ENCODE results near the gene CCDC92B. TPM values are rescaled to one million over a fixed set of nuclear protein-coding genes. Genes with fewer than 3 reads are reported as not detected.

The CCDC92B gene
- total and polyA plus RNA-seq, 2 of the 4 experiments (the other 2 are of a cell fraction) = not detected

DNA sequence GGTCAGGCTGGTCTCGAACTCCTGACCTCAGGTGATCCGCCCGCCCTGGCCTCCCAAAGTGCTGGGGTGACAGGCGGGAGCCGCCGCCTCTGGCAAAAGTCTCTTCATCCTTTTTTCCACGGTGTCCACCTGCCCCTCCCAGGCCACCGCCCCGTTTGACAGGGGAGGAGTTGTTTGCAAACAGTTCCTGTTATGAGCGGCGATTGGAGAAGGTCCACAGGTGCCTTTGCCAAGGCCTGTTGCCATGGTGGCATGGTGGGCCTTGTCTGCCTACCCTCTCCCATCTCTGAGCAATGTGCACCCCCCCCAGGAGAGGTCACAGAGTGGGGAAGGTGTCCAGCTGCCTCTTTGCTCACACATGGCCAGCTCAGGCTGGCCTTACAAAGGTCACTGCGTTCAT is 30.8 kb upstream of the CCDC92B start:
- no peak overlapping the region for H3K4me3 ChIP-seq (ENCODE audit: insufficient read depth, low read depth, low read length)
- no peak overlapping the region for H2BK5ac ChIP-seq (ENCODE audit: low read depth, low read length, poor library complexity, severe bottlenecking)
- H3K27ac ChIP-seq (ENCODE audit: insufficient read depth, low read length) = no peak overlapping the region
- no peak overlapping the region for H2BK15ac ChIP-seq (ENCODE audit: low read depth, low read length)
- H4K8ac ChIP-seq (ENCODE audit: low read depth in 2 of 2, low read length in 2 of 2) = no peak overlapping the region
- 78% methylated on average over 3 of the region's 12 CpGs; no CpG with 5 or more reads in 1 of the 2 experiments for WGBS, 2 experiments (ENCODE audit: extremely low coverage in 2 of 2, insufficient read length in 1 of 2)
- no peaks in the 10 kb centered on the region for H3K4me1 ChIP-seq (ENCODE audit: control insufficient read depth, insufficient read depth, low read length)
- intact Hi-C loops (cut with micrococcal nuclease) = no loop called here
- no peak overlapping the region for H3K4ac ChIP-seq (ENCODE audit: low read depth, low read length)
- no peak overlapping the region for H2AFZ ChIP-seq (replicated peaks; ENCODE audit: low read length, poor library complexity)
- CTCF ChIA-PET = no interaction called here
- ATAC-seq (ENCODE audit: low read depth) = no peak
- no peak overlapping the region for H3K18ac ChIP-seq (ENCODE audit: low read depth, low read length)
- H3K23ac ChIP-seq (ENCODE audit: low read depth, low read length) = no peak overlapping the region
- no peak overlapping the region for H3K14ac ChIP-seq (replicated peaks; ENCODE audit: low read depth, low read length)
- no peaks in the 10 kb centered on the region for H3K9me1 ChIP-seq (ENCODE audit: insufficient read depth, low read length)
- no peak overlapping the region for H3K4me2 ChIP-seq (ENCODE audit: low read depth, low read length)
- TF ChIP-seq, protein P1, sequence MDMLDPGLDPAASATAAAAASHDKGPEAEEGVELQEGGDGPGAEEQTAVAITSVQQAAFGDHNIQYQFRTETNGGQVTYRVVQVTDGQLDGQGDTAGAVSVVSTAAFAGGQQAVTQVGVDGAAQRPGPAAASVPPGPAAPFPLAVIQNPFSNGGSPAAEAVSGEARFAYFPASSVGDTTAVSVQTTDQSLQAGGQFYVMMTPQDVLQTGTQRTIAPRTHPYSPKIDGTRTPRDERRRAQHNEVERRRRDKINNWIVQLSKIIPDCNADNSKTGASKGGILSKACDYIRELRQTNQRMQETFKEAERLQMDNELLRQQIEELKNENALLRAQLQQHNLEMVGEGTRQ (IDR thresholded peaks at IDR 0.05; ENCODE audit: low read depth, low read length) = no peak
- no peak for TF ChIP-seq RCOR1 (IDR thresholded peaks at IDR 0.05; ENCODE audit: insufficient replicate concordance, low read length)
- no peak for TF ChIP-seq NFE2L2 (IDR thresholded peaks at IDR 0.05; ENCODE audit: low read depth, low read length)
- TF ChIP-seq CHD1 (IDR thresholded peaks at IDR 0.05; ENCODE audit: low read depth, low read length) = no peak
- TF ChIP-seq, protein P2, sequence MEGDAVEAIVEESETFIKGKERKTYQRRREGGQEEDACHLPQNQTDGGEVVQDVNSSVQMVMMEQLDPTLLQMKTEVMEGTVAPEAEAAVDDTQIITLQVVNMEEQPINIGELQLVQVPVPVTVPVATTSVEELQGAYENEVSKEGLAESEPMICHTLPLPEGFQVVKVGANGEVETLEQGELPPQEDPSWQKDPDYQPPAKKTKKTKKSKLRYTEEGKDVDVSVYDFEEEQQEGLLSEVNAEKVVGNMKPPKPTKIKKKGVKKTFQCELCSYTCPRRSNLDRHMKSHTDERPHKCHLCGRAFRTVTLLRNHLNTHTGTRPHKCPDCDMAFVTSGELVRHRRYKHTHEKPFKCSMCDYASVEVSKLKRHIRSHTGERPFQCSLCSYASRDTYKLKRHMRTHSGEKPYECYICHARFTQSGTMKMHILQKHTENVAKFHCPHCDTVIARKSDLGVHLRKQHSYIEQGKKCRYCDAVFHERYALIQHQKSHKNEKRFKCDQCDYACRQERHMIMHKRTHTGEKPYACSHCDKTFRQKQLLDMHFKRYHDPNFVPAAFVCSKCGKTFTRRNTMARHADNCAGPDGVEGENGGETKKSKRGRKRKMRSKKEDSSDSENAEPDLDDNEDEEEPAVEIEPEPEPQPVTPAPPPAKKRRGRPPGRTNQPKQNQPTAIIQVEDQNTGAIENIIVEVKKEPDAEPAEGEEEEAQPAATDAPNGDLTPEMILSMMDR (conservative IDR thresholded peaks at IDR 0.05; ENCODE audit: low read depth, low read length) = no peak
- TF ChIP-seq SMC3 (IDR thresholded peaks at IDR 0.05; ENCODE audit: low read depth, low read length) = no peak
- TF ChIP-seq MXI1 (IDR thresholded peaks at IDR 0.05; ENCODE audit: borderline replicate concordance, low read depth, low read length) = no peak
- TF ChIP-seq, protein P3, sequence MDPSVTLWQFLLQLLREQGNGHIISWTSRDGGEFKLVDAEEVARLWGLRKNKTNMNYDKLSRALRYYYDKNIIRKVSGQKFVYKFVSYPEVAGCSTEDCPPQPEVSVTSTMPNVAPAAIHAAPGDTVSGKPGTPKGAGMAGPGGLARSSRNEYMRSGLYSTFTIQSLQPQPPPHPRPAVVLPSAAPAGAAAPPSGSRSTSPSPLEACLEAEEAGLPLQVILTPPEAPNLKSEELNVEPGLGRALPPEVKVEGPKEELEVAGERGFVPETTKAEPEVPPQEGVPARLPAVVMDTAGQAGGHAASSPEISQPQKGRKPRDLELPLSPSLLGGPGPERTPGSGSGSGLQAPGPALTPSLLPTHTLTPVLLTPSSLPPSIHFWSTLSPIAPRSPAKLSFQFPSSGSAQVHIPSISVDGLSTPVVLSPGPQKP (IDR thresholded peaks at IDR 0.05; ENCODE audit: borderline replicate concordance, low read depth, low read length) = no peak
- TF ChIP-seq MAZ (IDR thresholded peaks at IDR 0.05; ENCODE audit: borderline replicate concordance, low read depth, low read length) = no peak
- TF ChIP-seq CEBPB (IDR thresholded peaks at IDR 0.05; ENCODE audit: low read depth, low read length) = no peak
- no peak for TF ChIP-seq RAD21 (IDR thresholded peaks at IDR 0.05; ENCODE audit: low read length)
- TF ChIP-seq FOS (IDR thresholded peaks at IDR 0.05; ENCODE audit: low read depth, low read length) = no peak
- no peak for TF ChIP-seq POLR2A (IDR thresholded peaks at IDR 0.05; ENCODE audit: low read depth, low read length)
- H3K56ac ChIP-seq (ENCODE audit: extremely low read depth, insufficient read depth, low read length) = no peak overlapping the region
- no peak overlapping the region for H2AK5ac ChIP-seq (ENCODE audit: low read depth, low read length)
- peaks cover 23% of the 10 kb centered on the region for H3K27me3 ChIP-seq (ENCODE audit: control insufficient read depth, insufficient read depth, low read length)
- H2BK20ac ChIP-seq (ENCODE audit: low read depth, low read length) = no peak overlapping the region
- dilution Hi-C loops (cut with HindIII; ENCODE audit: low sequenced_read_pairs, unreplicated experiment) = no loop called here
- H3K9ac ChIP-seq (ENCODE audit: low read depth, low read length) = no peak overlapping the region
- POLR2A ChIA-PET (ENCODE audit: unreplicated experiment) = no interaction called here
- no peak overlapping the region for H4K5ac ChIP-seq (ENCODE audit: low read depth, low read length)
- no peak overlapping the region for H4K91ac ChIP-seq (ENCODE audit: insufficient read depth, low read depth, low read length)
- BruUV-seq (replicated peaks) = no TSS peak
- no peak for DNase-seq
- no peaks in the 10 kb centered on the region for H3K36me3 ChIP-seq (ENCODE audit: control insufficient read depth, insufficient read depth, low read length)
- no peak overlapping the region for H2BK120ac ChIP-seq (ENCODE audit: low read depth, low read length)
- H2AK9ac ChIP-seq (replicated peaks; ENCODE audit: low read depth, low read length, poor library complexity) = no peak overlapping the region
- in situ Hi-C loops (cut with MboI; ENCODE audit: low sequenced_read_pairs) = no loop called here
- H3K9me3 ChIP-seq (ENCODE audit: control insufficient read depth, insufficient read depth, low read length) = peaks cover 3% of the 10 kb centered on the region
- H4K20me1 ChIP-seq (ENCODE audit: insufficient read depth, low read length) = no peaks in the 10 kb centered on the region
- no peaks in the 10 kb centered on the region for H3K79me1 ChIP-seq (ENCODE audit: low read depth in 1 of 2, low read length in 2 of 2)

All from IMR-90 (cell line).